Diencephalon (tissue), 1 donor: ENCODE data around the gene C9orf153. TPM values are rescaled to one million over a fixed set of nuclear protein-coding genes. Genes with fewer than 3 reads are reported as not detected.

Source experiments
- small RNA-seq: library from RNA; depleted of rRNA; stranded (forward); fragments of <200 nt; gene quantifications from one replicate; pipeline ENCODE3, GENCODE V24; 2014
- total RNA-seq: library from RNA; depleted of rRNA; stranded (reverse); fragments of >200 nt; gene quantifications from one replicate; pipeline ENCODE4 v1.2.3, GENCODE V29; 2014

C9orf153 gene
- 0.46 TPM for total RNA-seq

GRCh38 chr9:86259557-86259956 is at the start of gene C9orf153:
Gene C9orf153, minus strand, starts transcription at chr9:86259657. Its CDS starts 30,054 bp downstream, at chr9:86229603.

GRCh38 chr9:86282077-86282978 is 22.9 kb upstream of the C9orf153 start, which contains the start of gene ISCA1:
Gene ISCA1, minus strand, starts transcription at chr9:86282538. Its CDS starts 80 bp downstream, at chr9:86282458.

Small RNA genes within 50 kb of the gene (small RNA-seq; reads per million reads assigned to genes)
- gene AL137849.1 (not detected), gene RN7SKP264 (not detected)

Other genes starting within 250 kb of the C9orf153 start
- gene GOLM1, start 160.1 kb downstream of the C9orf153 start, total RNA-seq: 124 TPM
- gene ISCA1, start 22.9 kb upstream of the C9orf153 start, total RNA-seq: 93.4 TPM
- 34.1 TPM for gene TUT7, start 94.8 kb upstream of the C9orf153 start, total RNA-seq